AG04450 (cell line): Measurements from ENCODE around the gene UQCR10. TPM values are rescaled to one million over a fixed set of nuclear protein-coding genes. Genes with fewer than 3 reads are reported as not detected.

Source experiments
- CTCF ChIA-PET: fragments of 300-600, 350-600 bp; formaldehyde crosslinking; extraction: SDS; loops from one replicate; lab custom pipeline; 2022; ENCODE audit warnings: antibody characterized with exemption, inconsistent platforms; lab: Charles Lee
- POLR2A ChIA-PET: fragments of 350-600 bp; formaldehyde crosslinking; extraction: SDS; loops from one replicate; lab custom pipeline; 2021; ENCODE audit warnings: antibody characterized with exemption, inconsistent platforms; lab: Yijun Ruan, JAX
- DNase-seq: peaks from one replicate; pipeline ENCODE4 v3.0.0-alpha.2; 2011; ENCODE audit warnings: low read depth, low spot score
- H3K27ac ChIP-seq: one replicate; pipeline ENCODE4 v1.5.1; 2012; ENCODE audit warnings: low read depth, low read length, control low read depth
- H3K27me3 ChIP-seq: one replicate; pipeline ENCODE4 v1.6.0; 2012; ENCODE audit warnings: low read length; ENCODE audit not compliant: control insufficient read depth, insufficient read depth
- H3K4me3 ChIP-seq: 2 replicates; pipeline ENCODE4 v1.5.1; 2011; ENCODE audit warnings: mild to moderate bottlenecking, low read depth, low read length, control low read depth
- H3K9me3 ChIP-seq: 2 replicates; pipeline ENCODE4 v1.5.1; 2012; ENCODE audit warnings: low read length; ENCODE audit not compliant: control insufficient read depth, insufficient read depth
- polyA plus RNA-seq: library from polyadenylated mRNA; depleted of rRNA; stranded (reverse); fragments of >200 nt; gene quantifications from 2 replicates; pipeline ENCODE4 v1.2.3, GENCODE V29; 2011
- TF ChIP-seq, protein P1 (sequence below): IDR thresholded peaks from 2 replicates; pipeline ENCODE4 v1.5.1; 2011; ENCODE audit warnings: low read depth, low read length, control low read depth, inconsistent platforms

Gene UQCR10
- polyA plus RNA-seq, 1 experiment: 170 TPM

DNA sequence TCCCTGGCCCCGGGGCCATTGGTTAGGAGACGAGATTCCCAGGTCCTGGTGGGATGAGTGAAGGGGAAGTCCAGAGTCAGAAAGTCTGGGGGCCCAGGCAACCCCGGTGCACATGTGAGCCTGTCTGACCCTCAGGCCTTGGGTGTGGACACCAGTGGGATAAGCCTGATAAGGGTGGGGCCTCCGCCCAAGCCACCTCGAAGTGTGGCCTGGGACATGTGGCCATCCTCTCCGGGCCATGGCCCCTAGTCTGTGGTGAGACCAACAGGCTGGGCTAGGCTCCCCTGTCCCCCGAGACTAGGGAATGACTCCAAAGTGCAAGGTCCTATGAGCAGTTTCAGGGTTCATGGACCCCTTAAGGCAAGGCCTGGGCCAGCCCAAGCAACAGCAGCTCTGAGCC lies 41.1 kb upstream of the UQCR10 start:
- TF ChIP-seq, protein P1, sequence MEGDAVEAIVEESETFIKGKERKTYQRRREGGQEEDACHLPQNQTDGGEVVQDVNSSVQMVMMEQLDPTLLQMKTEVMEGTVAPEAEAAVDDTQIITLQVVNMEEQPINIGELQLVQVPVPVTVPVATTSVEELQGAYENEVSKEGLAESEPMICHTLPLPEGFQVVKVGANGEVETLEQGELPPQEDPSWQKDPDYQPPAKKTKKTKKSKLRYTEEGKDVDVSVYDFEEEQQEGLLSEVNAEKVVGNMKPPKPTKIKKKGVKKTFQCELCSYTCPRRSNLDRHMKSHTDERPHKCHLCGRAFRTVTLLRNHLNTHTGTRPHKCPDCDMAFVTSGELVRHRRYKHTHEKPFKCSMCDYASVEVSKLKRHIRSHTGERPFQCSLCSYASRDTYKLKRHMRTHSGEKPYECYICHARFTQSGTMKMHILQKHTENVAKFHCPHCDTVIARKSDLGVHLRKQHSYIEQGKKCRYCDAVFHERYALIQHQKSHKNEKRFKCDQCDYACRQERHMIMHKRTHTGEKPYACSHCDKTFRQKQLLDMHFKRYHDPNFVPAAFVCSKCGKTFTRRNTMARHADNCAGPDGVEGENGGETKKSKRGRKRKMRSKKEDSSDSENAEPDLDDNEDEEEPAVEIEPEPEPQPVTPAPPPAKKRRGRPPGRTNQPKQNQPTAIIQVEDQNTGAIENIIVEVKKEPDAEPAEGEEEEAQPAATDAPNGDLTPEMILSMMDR: no peak
- CTCF ChIA-PET: interaction anchor here (1.4 kb wide), 1 partner anchor 362 kb away, joined by 6 read pairs; no protein-coding TSS in a partner anchor
- DNase-seq: no peak
- Histone ChIP-seq H3K27ac (no peak overlapping the region), H3K27me3 (peaks cover 20% of the 10 kb centered on the region), H3K9me3 (no peaks in the 10 kb centered on the region; the same call in 1 of the 2 replicates), H3K4me3 (no peak overlapping the region)
- POLR2A ChIA-PET: no interaction called here

DNA sequence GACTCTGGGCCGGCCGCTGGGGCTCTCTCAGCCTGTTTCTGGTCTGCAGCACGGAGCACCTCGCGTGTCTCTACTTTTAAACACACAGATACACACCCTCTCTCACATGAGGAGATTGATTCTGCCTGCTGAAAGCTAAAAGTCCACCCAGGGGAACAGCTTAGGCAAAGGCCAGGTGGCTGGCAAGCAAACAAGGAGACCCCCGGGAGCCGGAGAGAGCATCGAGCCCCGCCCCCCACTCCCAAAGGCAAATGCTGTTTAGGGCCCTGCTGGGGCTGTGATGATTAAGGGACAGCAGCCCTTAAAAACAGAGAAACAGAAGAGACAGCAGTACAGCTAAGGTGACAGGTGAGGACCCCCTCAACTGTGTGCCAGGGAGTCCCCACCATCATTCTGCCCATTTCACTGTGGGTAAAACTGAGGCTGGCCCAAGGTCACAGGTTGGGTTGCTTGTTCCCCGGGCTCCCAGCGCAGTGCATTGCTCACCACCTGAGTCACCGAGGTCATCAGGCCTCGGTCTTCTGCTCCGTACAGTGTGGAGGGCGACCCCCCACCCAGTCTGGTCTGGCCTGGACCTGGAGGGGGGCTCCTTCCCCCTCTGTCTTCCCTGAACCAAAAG lies 40.5 kb upstream of the UQCR10 start:
- no peaks in the 10 kb centered on the region; the same call in 1 of the 2 replicates for H3K9me3 ChIP-seq
- no peak for DNase-seq
- H3K27me3 ChIP-seq: peaks cover 15% of the 10 kb centered on the region
- ChIA-PET POLR2A (interaction anchor here (0.5 kb wide), 1 partner anchor 221 kb away, joined by 4 read pairs; no protein-coding TSS in a partner anchor), CTCF (interaction anchor here (1.4 kb wide), 1 partner anchor 362 kb away, joined by 6 read pairs; no protein-coding TSS in a partner anchor)
- H3K4me3 ChIP-seq: no peak overlapping the region
- TF ChIP-seq, protein P1: no peak
- no peak overlapping the region for H3K27ac ChIP-seq

DNA sequence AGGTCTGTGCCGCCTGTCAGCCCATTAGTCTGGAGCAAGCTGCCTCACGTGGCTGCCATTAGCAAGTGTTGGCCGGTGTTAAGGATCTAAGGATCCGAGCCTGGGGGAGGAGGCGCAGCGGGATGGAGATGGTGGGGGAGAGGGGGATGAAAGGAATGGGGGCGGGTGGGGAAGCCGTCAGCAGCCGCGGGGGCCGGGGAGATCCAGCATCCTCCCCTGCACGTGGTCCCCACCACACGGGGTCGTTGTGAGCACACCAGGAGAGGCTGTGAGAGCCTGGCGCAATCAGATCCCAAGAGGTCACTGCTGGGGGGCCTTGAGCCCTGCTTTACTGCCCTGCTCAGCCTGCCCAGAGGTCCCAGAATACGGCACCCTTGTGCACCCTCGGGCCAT lies 40.0 kb upstream of the UQCR10 start:
- Histone ChIP-seq H3K27me3 (peaks cover 12% of the 10 kb centered on the region), H3K4me3 (no peak overlapping the region), H3K27ac (no peak overlapping the region), H3K9me3 (no peaks in the 10 kb centered on the region; the same call in 1 of the 2 replicates)
- TF ChIP-seq, protein P1: peak; percentile 47
- POLR2A ChIA-PET: interaction anchor here (0.5 kb wide), 1 partner anchor 220 kb away, joined by 4 read pairs; no protein-coding TSS in a partner anchor
- CTCF ChIA-PET: interaction anchor here (1.4 kb wide), 1 partner anchor 361 kb away, joined by 6 read pairs; no protein-coding TSS in a partner anchor
- no peak for DNase-seq

DNA sequence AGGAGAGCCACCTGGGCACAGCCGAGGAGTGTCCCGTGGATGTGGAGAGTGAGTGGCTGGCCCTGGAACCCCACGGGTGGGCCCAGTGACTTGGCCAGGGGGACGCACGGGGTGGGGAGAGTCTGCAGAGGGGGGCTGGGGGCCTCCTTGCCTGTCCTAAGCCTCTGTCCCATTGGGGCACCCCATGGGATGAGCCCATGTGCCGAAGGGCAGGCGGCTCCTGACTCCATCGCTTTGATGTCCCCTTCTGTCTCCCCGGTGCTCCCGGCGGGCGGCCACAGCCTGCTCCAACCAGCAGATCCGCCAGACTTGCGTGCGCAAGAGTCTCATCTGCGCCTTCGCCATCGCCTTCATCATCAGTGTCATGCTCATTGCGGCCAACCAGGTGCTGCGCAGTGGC lies 38.0 kb upstream of the UQCR10 start:
- Histone ChIP-seq H3K27ac (no peak overlapping the region), H3K4me3 (no peak overlapping the region), H3K27me3 (peaks cover 8% of the 10 kb centered on the region), H3K9me3 (no peaks in the 10 kb centered on the region)
- no peak for DNase-seq
- ChIA-PET CTCF (no interaction called here), POLR2A (no interaction called here)
- TF ChIP-seq, protein P1: no peak
